Glutamatergic neuron (in vitro differentiated cells): ENCODE data around the gene AMT. TPM values are rescaled to one million over a fixed set of nuclear protein-coding genes. Genes with fewer than 3 reads are reported as not detected.
A peak's percentile ranks its signal among the peaks of the same experiment; 100 is the strongest.

Experiments used
- DNase-seq: peaks from one replicate; pipeline ENCODE4 v3.0.0; 2022
- H3K27ac Mint-ChIP-seq: one replicate; pipeline ENCODE4 v1.8.0; 2020; ENCODE audit warnings: mild to moderate bottlenecking, mixed read lengths, inconsistent platforms; ENCODE audit not compliant: unreplicated experiment
- H3K27me3 Mint-ChIP-seq: one replicate; pipeline ENCODE4 v1.8.0; 2020; ENCODE audit warnings: mild to moderate bottlenecking, moderate library complexity, mixed read lengths, inconsistent platforms; ENCODE audit not compliant: unreplicated experiment
- H3K36me3 Mint-ChIP-seq: one replicate; pipeline ENCODE4 v1.8.0; 2020; ENCODE audit warnings: mild to moderate bottlenecking, mixed read lengths, inconsistent platforms; ENCODE audit not compliant: unreplicated experiment
- H3K4me1 Mint-ChIP-seq: one replicate; pipeline ENCODE4 v1.8.0; 2020; ENCODE audit warnings: mild to moderate bottlenecking, low read depth, mixed read lengths, inconsistent platforms; ENCODE audit not compliant: unreplicated experiment
- H3K4me3 Mint-ChIP-seq: one replicate; pipeline ENCODE4 v1.8.0; 2020; ENCODE audit warnings: mild to moderate bottlenecking, mixed read lengths, inconsistent platforms; ENCODE audit not compliant: unreplicated experiment
- H3K9me3 Mint-ChIP-seq: one replicate; pipeline ENCODE4 v1.8.0; 2020; ENCODE audit warnings: mild to moderate bottlenecking, moderate library complexity, mixed read lengths, inconsistent platforms; ENCODE audit not compliant: unreplicated experiment
- total RNA-seq: library from RNA; stranded (reverse); fragmentation: NEBNext Ultra II Directional; extraction: Animal tissue kit (Norgen Biotek cat#: 25700); gene quantifications from one replicate; pipeline ENCODE4 v1.2.1, GENCODE V29; 2021; ENCODE audit not compliant: unreplicated experiment
- TF ChIP-seq, protein P1 (sequence below): fragments of 200-600 bp; sonication (generic); IDR thresholded peaks from one replicate; pipeline ENCODE4 v1.5.0; 2021; ENCODE audit not compliant: partially characterized antibody, unreplicated experiment

Gene AMT
- total RNA-seq, 1 donor from 2014 or later = 12.4 TPM

DNA sequence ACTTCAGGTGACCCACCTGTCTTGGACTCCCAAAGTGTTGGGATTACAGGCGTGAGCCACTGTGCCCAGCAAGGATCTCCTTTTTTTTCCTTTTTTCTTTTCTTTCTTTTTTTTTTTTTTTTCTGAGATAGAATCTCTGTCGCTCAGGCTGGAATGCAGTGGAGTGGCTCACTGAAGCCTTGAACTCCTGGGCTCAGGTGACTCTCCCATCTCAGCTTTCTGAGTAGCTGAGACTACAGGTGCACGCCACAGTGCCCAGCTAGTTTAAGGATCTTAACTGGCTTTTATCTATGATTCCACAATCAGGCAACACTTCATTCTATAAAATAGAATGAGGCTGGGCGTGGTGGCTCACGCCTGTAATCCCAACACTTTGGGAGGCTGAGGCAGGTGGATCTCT lies 23.1 kb upstream of the AMT start:
- H3K4me3 Mint-ChIP-seq = no peak overlapping the region
- no peak for DNase-seq
- no peaks in the 10 kb centered on the region for H3K36me3 Mint-ChIP-seq
- H3K9me3 Mint-ChIP-seq = peaks cover 2% of the 10 kb centered on the region
- no peak overlapping the region for H3K27ac Mint-ChIP-seq
- TF ChIP-seq, protein P1, sequence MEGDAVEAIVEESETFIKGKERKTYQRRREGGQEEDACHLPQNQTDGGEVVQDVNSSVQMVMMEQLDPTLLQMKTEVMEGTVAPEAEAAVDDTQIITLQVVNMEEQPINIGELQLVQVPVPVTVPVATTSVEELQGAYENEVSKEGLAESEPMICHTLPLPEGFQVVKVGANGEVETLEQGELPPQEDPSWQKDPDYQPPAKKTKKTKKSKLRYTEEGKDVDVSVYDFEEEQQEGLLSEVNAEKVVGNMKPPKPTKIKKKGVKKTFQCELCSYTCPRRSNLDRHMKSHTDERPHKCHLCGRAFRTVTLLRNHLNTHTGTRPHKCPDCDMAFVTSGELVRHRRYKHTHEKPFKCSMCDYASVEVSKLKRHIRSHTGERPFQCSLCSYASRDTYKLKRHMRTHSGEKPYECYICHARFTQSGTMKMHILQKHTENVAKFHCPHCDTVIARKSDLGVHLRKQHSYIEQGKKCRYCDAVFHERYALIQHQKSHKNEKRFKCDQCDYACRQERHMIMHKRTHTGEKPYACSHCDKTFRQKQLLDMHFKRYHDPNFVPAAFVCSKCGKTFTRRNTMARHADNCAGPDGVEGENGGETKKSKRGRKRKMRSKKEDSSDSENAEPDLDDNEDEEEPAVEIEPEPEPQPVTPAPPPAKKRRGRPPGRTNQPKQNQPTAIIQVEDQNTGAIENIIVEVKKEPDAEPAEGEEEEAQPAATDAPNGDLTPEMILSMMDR = no peak
- no peaks in the 10 kb centered on the region for H3K4me1 Mint-ChIP-seq
- no peaks in the 10 kb centered on the region for H3K27me3 Mint-ChIP-seq

DNA sequence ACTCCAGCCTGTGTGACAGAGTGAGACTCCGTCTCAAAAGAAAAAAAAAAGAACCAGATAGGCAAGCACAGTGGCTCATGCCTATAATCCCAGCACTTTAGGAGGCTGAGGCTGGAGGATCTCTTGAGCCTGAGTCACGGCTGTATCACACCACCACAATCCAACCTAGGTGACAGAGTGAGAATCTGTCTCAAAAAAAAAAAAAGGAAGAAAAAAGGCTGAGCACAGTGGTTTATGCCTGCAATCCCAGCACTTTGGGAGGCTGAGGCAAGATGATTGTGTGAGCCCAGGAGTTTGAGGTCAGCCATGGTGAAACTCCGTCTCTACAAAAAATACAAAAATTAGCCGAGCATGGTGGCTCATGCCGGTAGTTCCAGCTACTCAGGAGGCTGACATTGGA lies 12.5 kb upstream of the AMT start:
- no peaks in the 10 kb centered on the region for H3K27me3 Mint-ChIP-seq
- H3K36me3 Mint-ChIP-seq = no peaks in the 10 kb centered on the region
- TF ChIP-seq, protein P1 = no peak
- no peaks in the 10 kb centered on the region for H3K4me1 Mint-ChIP-seq
- no peak for DNase-seq
- no peaks in the 10 kb centered on the region for H3K9me3 Mint-ChIP-seq
- no peak overlapping the region for H3K4me3 Mint-ChIP-seq
- no peak overlapping the region for H3K27ac Mint-ChIP-seq

DNA sequence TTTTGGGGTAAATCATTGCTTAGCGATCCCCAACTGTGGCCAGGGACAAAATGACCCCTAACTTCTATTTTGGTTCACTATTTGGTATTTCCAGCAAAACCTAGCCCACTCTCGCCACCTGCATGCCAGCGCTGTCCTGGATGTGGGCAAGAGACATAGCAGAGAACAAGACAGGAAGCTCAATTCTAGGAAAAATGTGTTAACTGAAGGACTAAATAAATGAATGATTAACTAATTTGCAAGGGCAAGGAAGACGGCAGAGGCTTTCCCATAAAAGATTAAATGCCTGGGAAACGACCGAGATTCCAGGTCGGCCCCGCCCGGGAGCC lies 6.4 kb upstream of the AMT start:
- H3K27me3 Mint-ChIP-seq = peaks cover 5% of the 10 kb centered on the region
- DNase-seq = no peak
- peaks cover 4% of the 10 kb centered on the region for H3K9me3 Mint-ChIP-seq
- no peaks in the 10 kb centered on the region for H3K4me1 Mint-ChIP-seq
- TF ChIP-seq, protein P1 = no peak
- H3K27ac Mint-ChIP-seq = peak overlapping the region; percentile 44
- peak overlapping the region; percentile 98 for H3K4me3 Mint-ChIP-seq
- H3K36me3 Mint-ChIP-seq = no peaks in the 10 kb centered on the region

DNA sequence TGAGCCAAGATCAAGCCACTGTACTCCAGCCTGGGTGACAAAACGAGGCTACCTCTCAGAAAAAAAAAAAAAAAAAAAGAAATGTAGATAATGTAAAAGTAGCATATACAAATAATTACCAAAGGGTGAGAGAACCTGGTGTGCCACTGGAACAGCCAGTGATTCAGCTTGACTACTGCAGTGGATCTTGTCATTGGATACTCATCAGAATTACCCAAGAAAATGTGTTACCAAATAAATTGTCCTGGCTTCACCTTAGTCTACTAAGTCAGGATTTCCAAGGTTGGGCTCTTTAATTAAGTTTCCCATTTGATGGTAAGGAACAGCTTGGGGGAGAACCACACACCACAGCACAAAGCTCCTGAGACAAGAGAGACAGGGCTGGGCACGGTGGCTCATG lies 5.3 kb upstream of the AMT start:
- DNase-seq = no peak
- H3K36me3 Mint-ChIP-seq = peaks cover 4% of the 10 kb centered on the region
- H3K27me3 Mint-ChIP-seq = peaks cover 5% of the 10 kb centered on the region
- TF ChIP-seq, protein P1 = no peak
- H3K27ac Mint-ChIP-seq = no peak overlapping the region
- peaks cover 4% of the 10 kb centered on the region for H3K9me3 Mint-ChIP-seq
- peaks cover 4% of the 10 kb centered on the region for H3K4me1 Mint-ChIP-seq
- H3K4me3 Mint-ChIP-seq = peak overlapping the region; percentile 98

DNA sequence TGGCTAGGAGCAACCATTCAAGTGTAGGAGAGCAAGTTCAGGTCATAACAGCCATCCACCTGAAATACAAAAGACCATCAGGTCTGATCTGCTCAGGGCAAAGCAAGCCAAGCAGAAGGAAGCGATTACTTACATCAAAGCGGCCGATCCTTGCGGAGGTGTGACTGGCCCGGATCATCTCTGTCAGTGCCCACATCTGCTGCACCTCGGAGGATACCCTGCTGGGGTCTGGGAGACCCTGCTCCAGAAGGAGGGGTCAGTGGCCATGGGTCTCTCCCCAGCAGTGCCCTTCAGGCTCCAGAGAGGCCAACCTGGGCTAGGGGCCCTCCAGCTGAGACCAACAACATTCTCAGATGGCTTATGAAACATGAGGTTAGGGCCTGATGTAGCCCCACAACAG lies 2.5 kb upstream of the AMT start:
- H3K27ac Mint-ChIP-seq = no peak overlapping the region
- peaks cover 4% of the 10 kb centered on the region for H3K36me3 Mint-ChIP-seq
- TF ChIP-seq, protein P1 = no peak
- peaks cover 4% of the 10 kb centered on the region for H3K4me1 Mint-ChIP-seq
- H3K4me3 Mint-ChIP-seq = no peak overlapping the region
- DNase-seq = no peak
- H3K27me3 Mint-ChIP-seq = peaks cover 7% of the 10 kb centered on the region
- H3K9me3 Mint-ChIP-seq = peaks cover 4% of the 10 kb centered on the region
